Stimulated activated CD4-positive, alpha-beta T cell treated with anti-CD3 and anti-CD28 coated beads, Interleukin-2, amount 100 ng/mL, for 48 hours (primary cell): Measurements from ENCODE around the gene VDAC2.
"Not testable (repeated sequence)": the region's sequence is repeated elsewhere in the genome, so short reads cannot be mapped to it uniquely, and the experiment has no call there.

Experiments
- DNase-seq, 2 donors: peaks; one replicate each; pipeline ENCODE4 v3.0.0-alpha.2; 2020

VDAC2 gene, protein sequence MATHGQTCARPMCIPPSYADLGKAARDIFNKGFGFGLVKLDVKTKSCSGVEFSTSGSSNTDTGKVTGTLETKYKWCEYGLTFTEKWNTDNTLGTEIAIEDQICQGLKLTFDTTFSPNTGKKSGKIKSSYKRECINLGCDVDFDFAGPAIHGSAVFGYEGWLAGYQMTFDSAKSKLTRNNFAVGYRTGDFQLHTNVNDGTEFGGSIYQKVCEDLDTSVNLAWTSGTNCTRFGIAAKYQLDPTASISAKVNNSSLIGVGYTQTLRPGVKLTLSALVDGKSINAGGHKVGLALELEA

DNA sequence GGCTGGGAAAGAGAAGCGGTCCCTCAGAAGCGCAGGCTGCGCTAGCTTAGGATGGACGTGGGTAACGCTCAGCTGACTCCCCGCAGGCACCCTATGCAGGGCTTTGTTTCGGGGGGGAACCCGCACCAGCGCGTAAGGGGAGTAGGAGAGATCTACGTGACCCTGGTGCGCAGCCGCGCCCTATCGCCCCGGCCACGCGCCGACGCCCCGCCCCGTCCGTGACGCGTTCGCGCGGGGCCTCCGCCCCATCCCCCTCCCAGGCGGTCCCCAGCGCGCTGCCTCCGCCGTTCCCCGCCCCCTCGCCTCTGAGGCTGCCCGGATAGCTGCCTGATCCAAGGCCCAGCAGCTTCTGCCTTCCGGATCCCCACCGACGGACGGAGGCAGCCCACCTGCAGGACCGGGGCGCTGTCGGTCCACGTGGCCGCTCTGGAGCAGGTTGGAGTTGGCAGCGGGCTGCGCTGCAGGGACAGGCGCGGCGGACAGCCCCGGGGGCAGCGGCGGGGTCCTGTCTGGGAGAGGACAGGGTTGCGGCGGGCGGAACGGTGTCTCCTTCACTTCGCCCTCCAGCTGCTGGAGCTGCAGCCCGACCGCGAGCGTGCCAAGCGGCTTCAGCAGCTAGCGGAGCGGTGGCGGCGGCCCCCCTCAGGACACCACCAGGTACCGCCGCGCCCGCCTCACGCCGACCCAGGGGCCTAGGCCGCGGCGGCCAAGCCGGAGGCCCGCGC is at the start of gene VDAC2:
TSS of gene VDAC2 (plus strand) at position 515 of the 725 bp plus-strand sequence. CDS start 363 bp downstream, outside the sequence.
- peak; percentile 89 to 95 for DNase-seq

DNA sequence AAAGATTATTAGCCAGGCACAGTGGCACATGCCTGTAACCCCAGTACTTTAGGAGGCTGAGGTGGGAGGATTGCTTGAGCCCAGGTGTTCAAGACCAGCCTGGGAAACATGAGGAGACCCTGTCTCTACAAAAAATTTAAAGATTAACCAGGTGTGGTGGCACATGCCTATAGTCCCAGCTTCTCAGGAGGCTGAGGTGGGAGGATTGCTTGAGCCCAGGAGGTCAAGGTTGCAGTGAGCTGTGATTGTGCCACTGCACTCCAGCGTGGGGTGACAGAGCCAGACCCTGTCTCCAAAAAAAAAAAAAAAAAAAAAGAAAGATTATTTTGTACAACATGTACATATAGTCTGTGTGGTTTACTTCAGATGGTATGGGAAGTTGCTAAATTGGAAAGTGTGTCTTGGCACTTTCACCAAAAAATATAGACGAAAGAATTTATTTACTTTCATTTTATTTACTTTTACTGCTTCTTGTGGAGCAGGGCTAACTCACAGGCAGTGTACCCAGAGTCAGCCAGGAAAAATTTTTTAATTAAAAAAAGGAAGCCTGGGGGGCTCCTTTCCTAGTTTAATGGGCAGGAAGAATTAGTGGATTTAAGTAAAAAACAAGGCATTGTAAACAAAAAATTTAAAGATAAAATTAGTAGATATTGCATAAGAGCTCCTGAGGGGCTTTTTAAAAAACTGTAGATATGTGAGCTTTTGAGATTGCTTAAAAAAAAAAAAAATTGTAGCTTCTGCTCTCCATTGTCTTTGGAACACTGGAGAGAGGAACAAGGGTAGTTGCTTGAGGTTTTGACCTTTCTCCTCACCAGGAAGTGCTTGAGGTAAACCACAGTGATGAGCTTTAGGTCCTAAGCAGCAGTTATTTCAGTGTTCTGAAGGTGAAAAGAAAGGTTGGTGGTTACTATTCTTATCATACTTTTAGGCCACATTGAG is 44.6 kb upstream of the VDAC2 start:
- DNase-seq = no peak

DNA sequence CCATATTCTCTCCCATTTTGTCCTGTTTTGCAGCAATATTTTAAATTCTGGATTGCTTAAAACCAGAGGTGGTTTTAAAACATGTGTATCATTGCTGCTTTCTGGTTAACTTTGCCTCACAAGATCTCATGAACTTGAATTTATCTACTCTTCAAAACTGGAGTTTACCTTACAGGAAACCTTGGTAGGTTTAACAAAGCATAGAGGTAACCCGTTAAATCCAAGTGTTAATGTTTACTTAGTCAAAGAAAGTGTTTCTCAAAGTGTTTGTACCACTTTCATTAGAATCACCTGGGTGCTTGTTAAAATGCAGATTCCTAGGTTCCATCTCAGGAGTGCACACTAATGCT is 44.0 kb upstream of the VDAC2 start:
- no peak for DNase-seq

DNA sequence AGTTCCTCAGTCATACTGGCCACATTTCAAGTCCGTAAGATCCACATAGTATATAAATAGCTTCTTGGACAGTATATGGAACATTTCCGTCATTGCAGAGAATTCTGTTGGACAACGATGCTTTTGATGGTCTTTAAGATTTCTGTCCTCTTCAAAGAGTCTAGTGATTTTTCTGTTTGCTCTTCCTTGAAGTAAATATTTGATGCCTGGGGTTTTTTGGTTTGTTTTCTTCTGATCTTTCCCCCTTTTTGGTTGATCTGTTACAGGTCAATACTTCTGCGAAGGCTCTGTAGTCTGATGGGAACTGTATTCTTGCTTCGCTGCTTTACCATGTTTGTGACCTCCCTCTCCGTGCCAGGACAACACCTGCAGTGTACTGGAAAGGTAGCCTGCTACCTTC is 42.3 kb upstream of the VDAC2 start:
- DNase-seq = no peak

DNA sequence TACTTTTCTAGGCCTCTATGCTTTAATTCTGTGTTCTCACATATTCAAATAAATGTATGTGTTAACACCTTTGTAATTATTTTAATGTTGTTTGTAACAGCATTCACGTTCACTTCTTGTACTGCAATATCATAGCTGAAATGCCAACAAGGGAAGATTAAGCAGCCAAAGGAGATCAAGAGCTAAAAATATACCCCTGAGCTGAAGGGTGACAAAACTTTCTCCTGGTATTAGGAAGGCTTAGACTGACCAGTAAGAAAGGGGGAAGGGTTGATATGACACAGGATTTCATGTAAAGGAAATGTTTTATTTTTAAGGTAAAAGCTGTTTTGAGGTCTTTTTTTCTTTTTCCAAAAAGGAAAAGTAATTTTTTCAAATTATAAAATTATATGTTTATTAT is 40.4 kb upstream of the VDAC2 start:
- no peak for DNase-seq

DNA sequence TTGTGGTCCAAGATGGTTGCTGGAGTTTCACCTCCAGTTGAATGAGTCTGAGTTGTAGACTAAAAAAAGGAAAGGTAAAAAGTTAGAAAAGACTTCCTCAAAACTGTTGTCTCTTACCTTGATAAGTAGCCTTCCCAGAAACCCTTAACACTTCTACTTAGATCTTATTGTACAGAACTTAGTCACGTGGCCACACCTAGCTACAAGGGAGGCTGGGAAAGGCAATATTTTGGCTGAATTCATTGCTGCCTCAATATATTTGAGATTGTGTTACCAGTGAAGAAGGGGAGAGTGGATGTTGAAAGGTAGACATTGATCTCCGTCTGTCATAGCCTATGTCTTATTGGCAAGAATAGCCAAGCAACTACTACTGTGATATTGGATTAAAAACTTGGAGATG is 35.5 kb upstream of the VDAC2 start:
- DNase-seq = no peak

DNA sequence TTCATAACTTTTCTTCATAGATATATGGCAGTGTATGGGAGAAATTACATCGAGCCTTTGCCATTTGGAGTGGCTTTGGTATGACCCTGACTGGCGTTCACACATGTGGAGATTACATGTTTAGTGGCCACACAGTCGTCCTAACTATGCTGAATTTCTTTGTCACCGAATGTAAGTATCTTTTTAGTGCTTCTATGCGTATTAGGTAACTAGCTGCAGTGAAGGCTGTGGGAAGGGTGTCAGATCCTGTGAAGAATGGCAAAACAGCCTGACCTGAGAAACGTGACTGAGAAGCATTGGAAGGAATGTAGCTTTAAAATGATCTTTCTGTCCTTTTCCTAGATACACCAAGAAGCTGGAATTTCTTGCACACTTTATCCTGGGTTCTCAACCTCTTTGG is 34.5 kb upstream of the VDAC2 start:
- no peak for DNase-seq

DNA sequence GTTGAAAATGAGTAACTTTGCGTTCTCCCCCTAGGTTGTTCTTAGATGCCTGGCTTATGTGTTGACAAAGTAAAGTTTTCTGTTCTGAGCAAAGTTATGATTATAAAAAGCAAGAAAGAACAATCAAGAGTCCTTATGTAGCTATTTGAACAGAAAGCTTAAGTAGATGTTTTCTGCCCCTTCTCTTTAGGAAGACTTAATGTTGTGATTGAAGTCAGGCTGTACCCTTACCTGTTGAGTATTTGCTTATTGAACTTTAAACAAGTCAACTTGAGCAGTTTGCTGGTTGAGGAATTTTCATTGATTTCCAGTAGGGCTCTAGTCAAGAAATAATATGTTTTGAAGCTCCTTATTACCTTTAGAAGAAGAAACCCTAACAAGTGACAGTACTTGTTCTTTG is 33.9 kb upstream of the VDAC2 start:
- no peak for DNase-seq

DNA sequence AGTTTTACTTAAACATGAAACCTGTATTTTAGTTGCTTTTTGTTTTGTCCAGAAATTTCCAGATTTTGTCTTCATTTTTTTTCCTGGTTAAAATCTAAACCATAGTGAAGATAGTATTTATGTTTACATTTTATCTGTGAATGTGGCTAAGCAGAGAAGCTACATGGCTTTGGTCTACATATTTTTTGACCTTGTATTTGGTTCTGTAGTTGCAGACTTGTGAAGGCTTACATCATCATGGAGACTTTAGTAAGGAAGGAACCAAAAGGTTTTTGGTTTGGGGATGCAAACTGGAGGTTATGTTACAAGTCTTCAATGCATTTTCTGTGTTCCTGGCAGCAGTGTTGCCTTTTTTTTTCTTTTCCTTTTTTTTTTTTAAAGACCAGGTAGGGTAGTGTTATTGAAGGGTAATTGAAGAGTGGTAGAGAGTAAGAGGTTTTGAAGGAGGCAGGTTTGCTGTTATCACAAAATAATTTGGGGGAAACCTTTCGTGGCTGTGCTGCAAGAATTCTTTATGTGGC is 30.9 kb upstream of the VDAC2 start:
- no peak for DNase-seq

DNA sequence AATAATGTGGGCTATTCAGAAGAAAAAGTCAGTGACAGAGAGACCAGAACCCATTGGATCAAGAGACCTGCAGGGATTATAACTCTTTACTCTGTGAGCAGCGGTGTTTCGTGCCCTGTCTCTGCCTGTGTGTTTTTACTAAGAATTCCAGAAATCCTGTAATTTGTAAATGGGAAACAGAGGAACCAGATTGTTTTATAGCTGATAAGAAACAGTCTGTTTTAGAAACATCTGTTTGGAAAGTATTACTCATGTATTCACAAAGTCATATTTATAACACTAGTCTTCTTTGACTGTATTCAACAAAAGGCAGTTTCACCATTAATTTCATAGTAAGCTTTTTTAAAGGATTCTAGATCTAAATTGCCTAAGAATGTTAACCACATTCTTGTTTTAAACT is 30.0 kb upstream of the VDAC2 start:
- no peak for DNase-seq

DNA sequence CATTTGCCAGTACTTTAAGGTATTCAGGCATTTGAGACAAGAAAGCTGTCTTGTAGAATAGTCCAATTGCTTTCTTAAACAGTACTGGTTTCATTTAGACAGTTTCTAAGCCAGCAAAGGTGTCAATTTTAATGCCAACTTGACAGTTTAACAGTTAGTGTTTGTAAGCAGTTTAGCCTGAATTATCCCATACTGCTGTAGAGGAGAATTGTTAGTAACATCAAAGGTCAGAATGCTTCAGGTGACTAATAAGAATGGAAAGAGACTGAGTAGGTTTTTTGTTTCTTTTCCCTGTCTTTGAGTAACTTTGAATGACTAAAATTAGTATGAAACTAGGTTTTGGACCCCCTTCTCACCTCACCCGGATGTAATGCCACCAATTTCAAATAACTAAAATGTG is 29.5 kb upstream of the VDAC2 start:
- DNase-seq = no peak

DNA sequence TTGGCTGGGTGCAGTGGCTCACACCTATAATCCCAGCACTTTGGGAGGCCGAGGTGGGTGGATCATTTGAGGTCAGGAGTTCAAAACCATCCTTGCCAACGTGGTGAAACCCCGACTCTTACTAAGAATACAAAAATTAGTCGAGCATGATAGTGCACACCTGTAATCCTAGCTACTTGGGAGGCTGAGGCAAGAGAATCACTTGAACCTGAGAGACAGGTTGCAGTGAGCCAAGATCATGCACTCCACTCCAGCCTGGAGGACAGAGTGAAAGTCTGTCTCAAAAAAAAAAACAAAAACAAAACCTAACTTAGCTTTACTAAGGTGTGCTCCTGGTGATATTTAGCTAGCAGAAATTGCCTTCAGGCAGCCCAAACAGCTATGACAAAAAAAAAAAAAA is 24.3 kb upstream of the VDAC2 start:
- DNase-seq = no peak

DNA sequence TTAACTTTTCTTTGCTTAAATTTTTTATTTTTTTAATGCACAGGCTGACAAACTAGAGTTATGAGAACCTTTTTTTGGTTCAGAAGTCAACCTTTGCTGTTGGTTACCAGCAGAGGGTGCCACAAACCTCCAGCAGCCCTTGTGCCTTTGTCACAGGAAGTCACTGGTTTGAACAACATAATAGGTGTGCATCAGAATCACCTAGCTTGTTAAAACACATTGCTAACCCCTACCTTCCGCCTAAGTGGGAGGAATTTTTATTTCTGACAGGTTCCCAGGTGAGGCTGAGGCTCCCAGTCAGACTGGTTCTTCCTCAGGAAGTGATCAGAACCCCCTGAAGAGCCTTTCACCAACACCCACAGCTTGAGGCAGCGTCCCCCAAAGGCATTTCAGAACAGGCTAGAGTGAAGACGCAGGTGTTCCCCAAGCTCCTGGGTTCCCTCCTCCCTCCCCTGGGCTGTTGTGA is 22.6 kb upstream of the VDAC2 start:
- DNase-seq = peak; percentile 41

DNA sequence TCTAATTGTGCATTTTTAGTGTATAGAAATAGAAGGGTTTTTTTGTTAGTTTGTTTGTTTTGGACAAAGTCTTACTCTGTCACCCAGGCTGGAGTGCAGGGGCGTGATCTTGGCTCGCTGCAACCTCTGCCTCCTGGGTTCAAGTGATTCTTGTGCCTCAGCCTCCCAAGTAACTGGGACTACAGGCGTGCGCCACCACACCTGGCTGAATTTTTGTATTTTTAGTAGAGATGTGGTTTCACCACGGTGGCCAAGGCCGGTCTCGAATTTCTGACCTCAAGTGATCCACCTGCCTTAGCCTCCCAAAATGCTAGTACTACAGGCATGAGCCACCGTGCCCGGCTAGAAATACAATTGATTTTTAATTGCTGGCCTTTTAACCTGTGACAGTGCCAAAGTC is 22.1 kb upstream of the VDAC2 start:
- not testable (repeated sequence) for DNase-seq

DNA sequence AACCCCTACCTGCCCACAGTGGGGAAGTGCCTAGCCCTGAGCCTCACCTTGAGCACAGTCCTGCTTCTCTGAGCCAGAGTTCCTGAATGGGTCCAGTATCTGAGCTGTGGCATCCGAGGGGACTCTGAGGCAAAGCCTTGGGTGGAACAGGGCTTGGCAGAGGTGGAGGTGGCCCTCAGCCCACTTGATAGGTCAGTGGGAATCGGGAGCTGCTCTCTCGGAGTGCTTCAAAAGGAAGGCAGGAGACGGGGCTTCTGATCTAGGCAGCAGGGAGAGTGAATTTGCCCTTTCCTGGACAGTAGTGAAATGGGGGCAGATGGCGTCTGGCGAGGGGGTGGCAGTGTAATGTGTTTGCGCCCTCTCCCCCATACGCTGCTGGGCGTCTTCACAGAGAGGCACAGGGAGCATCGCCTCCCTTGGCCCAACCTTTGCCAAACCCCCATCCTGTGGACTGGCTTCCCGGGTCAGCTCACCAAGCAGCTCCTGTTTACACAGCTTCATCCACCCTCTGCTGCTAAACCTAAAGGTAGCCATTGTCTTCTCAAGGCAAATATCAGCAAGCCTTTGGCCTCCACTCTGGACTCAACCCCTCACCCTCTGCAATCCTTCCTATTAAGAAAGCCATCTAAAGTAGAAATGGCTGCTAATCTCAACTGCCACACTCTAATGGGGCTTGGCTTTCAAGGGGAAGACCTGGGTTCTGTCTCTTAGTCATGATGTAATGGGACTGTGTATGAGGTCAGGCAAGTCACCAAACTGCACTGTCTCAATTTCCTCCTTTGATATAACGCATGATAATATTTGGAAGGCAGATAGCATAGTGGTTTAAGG is 21.1 kb upstream of the VDAC2 start:
- no peak for DNase-seq

DNA sequence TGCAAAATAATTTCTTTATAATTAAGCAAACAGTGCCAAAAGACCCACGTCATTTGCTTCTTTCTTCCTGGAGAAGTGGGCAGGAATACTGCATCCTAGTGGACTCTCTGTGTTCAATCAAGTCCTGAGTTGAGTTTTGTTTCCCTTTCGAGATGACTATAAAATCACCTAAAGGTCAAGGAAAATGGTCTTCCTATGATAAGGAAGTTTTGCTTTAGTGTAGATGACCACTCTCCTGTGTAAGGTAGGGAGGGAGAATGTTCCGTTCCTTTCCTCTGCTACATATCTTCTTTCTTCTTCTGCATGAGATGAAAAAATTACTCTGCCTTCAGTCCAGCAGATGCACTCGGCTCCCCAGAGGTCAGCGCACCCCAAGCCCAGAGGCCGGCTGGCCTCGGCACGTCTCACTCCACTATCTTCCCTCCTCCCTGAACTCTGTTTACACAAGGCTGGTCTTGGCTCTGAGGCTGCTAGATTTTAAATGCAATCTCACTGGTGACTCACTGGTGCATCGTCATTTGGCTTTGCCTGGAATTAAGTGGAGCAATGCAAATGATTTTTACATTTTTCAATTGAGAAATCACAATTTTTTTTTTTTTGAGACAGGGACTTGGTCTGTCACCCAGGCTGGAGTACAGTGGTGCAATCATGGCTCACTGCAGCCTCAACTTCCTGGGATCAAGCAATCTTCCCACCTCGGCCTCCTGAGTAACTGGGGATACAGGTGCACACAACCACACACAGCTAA is 18.6 kb upstream of the VDAC2 start:
- no peak for DNase-seq

DNA sequence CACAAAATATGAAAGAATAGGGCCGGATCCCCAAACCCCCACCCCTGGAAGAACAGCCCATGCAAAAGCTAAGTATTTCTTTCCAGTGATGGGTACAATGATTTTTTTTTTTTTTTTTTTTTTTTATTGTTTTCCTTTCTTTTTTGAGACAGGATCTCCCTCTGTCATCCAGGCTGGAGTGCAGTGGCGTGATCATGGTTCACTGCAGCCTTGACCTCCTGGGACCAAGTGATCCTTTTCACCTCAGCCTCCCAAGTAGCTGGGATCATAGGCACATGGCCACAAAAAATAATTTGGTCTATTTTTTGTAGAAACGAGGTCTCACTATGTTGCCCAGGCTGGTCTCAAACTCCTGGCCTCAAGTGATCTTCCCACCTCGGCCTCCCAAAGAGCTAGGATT is 16.0 kb upstream of the VDAC2 start:
- DNase-seq = not testable (repeated sequence)

DNA sequence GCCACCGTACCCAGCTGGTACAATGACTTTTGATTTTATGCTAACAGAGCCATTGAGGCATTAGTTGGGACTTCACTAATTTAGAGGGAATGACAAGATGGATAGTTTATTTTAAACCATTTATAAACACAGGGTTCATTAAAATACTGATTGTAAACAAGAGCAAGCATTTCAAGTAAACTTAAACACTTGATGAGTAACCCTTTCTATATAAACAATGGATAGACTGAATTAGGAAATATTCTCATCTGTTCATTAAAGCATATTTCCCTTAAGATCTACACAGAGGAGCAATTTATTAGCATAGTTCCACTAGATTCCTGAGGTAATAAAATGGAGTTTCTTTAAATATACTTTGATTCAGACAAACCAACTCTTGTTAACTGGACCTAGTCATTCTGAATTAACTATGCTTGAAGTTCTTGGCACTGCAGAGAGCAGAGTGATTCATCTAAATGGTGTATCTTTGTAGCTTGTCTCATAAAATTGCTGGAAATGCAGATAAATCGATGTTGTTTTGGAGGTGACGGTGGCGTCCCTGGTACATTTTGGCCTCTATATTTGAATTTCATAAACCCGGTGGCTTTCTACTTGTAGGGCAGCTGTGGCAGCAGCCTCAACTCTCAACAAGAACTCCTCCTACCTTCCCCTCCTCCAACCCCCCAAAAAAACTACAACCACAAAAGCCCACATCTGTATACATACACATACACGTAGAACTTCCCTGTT is 15.4 kb upstream of the VDAC2 start:
- DNase-seq = no peak

DNA sequence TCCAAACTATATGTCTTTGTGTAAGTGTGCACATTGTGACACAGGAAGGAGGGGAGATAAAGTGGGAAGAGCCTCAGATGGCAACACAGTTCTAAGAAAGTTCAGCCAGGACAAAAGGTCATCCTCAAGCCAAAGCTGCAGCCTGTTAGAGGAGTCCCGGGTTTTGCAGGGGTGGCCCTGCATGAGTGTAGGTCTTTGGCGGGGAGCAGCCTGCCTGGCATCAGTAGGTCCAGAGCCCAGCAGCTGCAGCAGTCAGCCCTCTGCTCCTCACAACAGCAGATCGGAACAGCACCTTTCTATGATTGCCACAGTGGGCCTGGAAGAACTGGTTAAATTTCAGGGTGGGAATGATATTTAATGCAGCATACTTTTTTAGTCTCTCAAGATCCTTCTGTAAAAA is 13.5 kb upstream of the VDAC2 start:
- DNase-seq = no peak

DNA sequence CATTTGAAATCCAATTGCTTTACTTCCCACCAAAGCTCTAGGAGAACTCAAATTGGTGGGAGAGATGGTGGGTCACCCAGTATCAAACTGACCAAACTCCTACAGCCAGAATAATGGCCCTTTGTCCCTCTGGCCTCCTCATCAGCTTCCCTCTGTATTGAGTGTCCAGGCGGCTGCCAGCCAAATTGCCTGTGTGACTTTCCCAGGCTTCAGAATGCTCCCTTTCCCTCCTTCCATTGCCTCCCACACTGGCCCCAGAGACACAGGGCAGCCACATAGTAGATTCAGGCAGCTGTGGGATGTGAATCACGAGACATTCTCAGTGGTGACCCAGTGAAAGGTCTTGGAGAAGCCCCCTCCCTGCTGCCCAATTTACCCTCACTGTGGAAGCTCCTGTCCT is 12.7 kb upstream of the VDAC2 start:
- no peak for DNase-seq

DNA sequence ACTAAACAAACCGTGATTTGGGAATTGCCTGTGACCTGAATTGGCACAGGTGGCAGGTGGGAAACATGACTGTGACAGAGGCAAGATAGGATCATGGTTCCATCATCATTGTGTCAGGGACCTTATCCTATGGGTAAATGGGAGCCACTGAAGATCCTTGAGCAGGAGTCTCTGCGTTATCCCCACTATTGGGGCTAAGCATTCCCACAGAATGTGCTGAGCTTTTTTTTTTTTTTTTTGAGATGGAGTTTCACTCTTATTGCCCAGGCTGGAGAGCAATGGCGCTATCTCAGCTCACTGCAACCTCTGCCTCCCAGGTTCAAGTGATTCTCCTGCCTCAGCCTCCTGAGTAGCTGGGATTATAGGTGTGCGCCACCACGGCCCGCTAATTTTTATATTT is 10.6 kb upstream of the VDAC2 start:
- not testable (repeated sequence) for DNase-seq
